Astrocyte of the cerebellum (primary cell): ENCODE results near the gene TOP3A.
A peak's percentile ranks its signal among the peaks of the same experiment; 100 is the strongest.

ENCODE experiments used
- DNase-seq: peaks from one replicate; pipeline ENCODE4 v3.0.0-alpha.2; 2011; ENCODE audit warnings: low read depth
- H3K4me3 ChIP-seq: 2 replicates; pipeline ENCODE4 v1.5.1; 2011; ENCODE audit warnings: mild to moderate bottlenecking, low read depth, low read length, moderate library complexity
- in situ Hi-C: cut with HindIII; loops from 2 replicates; pipeline ENCODE4 v1.10.0; 2017; ENCODE audit warnings: low sequenced_read_pairs
- TF ChIP-seq, protein P1 (sequence below): IDR thresholded peaks from 2 replicates; pipeline ENCODE4 v1.5.1; 2012; ENCODE audit warnings: low read length, low read depth, moderate library complexity, mild to moderate bottlenecking; ENCODE audit errors: missing control alignments

Gene TOP3A

DNA sequence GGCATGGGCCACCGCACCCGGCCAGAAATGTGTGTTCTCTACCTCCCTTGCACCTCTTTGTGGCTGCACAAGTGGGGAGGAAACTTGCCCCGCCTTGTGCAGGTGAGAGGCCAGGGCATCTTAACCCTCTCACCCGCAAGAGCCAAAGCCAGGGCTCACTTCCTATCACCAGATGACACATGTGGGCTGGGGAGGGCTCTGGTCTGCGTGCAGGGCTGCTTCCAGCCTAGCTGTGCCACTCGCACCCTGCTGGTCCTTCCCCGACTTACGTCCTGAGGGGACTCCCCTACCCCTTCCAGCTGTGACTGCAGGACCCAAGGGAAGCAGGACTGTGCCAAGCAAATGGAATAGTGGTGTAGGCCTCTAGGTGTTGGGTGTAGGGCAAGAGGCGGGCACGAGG lies 47.4 kb downstream of the TOP3A start:
- H3K4me3 ChIP-seq: no peak overlapping the region
- DNase-seq: no peak
- TF ChIP-seq, protein P1, sequence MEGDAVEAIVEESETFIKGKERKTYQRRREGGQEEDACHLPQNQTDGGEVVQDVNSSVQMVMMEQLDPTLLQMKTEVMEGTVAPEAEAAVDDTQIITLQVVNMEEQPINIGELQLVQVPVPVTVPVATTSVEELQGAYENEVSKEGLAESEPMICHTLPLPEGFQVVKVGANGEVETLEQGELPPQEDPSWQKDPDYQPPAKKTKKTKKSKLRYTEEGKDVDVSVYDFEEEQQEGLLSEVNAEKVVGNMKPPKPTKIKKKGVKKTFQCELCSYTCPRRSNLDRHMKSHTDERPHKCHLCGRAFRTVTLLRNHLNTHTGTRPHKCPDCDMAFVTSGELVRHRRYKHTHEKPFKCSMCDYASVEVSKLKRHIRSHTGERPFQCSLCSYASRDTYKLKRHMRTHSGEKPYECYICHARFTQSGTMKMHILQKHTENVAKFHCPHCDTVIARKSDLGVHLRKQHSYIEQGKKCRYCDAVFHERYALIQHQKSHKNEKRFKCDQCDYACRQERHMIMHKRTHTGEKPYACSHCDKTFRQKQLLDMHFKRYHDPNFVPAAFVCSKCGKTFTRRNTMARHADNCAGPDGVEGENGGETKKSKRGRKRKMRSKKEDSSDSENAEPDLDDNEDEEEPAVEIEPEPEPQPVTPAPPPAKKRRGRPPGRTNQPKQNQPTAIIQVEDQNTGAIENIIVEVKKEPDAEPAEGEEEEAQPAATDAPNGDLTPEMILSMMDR: no peak
- in situ Hi-C loops: no loop called here

DNA sequence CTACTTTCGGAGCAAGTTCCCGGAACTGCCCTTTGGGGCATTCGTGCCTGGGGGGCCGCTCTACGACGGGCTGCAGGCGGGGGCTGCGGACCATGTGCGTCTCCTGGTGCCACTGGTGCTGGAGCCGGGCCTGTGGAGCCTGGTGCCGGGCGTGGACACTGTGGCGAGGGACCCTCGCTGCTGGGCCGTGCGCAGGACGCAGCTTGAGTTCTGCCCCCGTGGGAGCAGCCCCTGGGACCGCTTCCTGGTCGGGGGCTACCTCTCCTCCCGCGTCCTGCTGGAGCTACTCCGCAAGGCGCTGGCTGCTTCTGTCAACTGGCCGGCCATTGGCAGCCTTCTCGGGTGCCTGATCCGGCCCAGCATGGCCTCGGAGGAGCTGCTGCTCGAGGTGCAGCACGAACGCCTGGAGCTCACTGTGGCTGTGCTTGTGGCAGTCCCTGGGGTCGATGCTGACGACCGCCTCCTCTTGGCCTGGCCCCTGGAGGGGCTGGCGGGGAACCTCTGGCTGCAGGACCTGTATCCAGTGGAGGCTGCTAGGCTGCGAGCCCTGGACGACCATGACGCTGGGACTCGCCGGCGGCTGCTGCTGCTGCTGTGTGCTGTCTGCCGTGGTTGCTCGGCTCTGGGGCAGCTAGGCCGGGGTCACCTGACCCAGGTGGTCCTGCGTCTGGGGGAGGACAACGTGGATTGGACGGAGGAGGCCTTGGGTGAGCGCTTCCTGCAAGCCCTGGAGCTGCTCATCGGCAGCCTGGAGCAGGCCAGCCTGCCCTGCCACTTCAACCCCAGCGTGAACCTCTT lies 50.7 kb downstream of the TOP3A start:
- in situ Hi-C loops: no loop called here
- DNase-seq: no peak

DNA sequence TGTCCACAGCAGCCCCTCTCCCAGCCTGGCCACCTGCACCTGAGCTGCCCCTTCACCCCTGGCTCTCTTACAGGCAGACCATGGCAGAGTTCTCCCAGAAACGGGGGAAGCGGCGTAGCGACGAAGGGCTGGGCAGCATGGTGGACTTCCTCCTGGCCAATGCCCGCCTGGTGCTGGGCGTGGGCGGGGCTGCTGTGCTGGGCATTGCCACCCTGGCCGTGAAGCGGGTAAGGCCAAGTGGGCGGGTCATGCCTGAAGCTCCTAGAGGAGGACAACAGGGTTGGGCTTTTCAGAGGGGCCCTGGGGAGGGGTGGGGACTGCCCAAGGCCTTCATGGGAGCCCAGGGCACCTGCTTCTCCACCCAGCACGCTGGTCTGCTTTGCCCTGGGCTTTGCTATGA lies 52.2 kb downstream of the TOP3A start:
- TF ChIP-seq, protein P1: no peak
- H3K4me3 ChIP-seq: no peak overlapping the region
- DNase-seq: no peak
- in situ Hi-C loops: no loop called here

More for the DNA sequence above, 50.7 kb downstream of the TOP3A start:
- TF ChIP-seq, protein P1: no peak
- no peak overlapping the region for H3K4me3 ChIP-seq

DNA sequence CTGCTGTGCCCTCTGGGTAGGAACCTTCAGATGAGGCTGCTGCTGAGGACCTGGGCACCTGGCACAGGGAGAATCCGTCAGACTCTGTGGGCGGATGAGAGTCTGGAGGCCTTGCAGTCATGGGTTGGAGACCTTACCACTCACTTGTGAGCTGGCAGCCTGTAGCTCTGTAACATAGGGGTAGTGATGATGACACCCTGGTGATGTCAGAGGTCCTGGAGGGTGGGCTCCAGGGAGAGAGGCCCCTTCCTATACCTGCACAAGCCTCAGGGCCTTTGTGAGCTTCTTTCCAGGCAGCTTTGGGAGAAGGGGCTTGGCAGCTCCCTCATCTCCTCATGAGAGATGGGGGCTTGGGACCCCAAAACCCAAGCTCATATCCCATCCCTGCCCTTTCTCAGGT lies 52.7 kb downstream of the TOP3A start:
- in situ Hi-C loops: no loop called here
- DNase-seq: no peak
- TF ChIP-seq, protein P1: no peak
- no peak overlapping the region for H3K4me3 ChIP-seq

DNA sequence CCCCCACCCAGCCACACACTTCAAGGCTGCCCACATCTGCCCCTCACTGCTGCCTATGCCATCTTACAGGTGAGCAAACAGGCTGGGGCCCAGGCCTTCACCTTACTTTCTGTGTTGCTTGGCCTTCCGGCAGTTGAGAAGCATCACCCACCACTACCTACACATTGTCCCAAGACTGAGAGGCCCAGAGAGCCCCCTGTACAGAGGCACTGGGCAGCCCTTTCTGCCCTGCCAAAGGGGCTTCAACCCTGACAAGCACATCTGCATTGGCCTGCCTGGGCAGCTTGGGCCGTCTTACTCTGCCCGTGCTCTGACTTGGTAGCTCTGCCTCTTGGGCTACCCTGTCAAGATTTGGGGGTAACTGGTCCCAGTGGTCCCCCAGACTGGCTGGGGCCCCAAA lies 53.1 kb downstream of the TOP3A start:
- in situ Hi-C loops: no loop called here
- TF ChIP-seq, protein P1: no peak
- H3K4me3 ChIP-seq: peak overlapping the region; percentile 74
- no peak for DNase-seq

DNA sequence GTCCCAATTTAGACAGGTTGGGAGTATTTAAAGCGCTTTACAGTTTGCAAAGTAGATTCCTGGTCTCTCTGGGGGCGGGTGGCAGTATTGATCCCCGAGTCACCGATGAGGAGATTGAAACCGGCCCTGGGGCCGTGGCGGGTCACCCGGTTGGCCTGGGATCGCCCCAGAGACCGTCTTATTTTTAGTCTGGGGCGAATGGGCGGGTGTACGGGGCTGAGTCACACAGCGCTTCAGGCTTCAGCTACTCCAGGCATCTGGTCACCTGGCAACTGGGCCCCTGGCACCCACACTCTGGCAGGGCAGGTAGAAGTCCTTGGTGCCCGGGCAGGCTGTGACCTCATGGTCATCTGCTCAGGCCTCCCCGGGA lies 53.7 kb downstream of the TOP3A start:
- peak overlapping the region; percentile 74 for H3K4me3 ChIP-seq
- in situ Hi-C loops: no loop called here
- no peak for DNase-seq
- TF ChIP-seq, protein P1: no peak
